22Rv1 (cell line): ENCODE data around the gene TNNT3.

Experiments
- ZFX ChIP-seq: fragments of 450-650 bp; IDR thresholded peaks from 2 replicates; pipeline ENCODE4 v1.6.1; 2017; ENCODE audit warnings: antibody characterized with exemption, borderline replicate concordance
- TF ChIP-seq, protein P1 (sequence below): fragments of 450-650 bp; IDR thresholded peaks from 2 replicates; pipeline ENCODE4 v1.5.1; 2017; ENCODE audit warnings: mild to moderate bottlenecking

DNA sequence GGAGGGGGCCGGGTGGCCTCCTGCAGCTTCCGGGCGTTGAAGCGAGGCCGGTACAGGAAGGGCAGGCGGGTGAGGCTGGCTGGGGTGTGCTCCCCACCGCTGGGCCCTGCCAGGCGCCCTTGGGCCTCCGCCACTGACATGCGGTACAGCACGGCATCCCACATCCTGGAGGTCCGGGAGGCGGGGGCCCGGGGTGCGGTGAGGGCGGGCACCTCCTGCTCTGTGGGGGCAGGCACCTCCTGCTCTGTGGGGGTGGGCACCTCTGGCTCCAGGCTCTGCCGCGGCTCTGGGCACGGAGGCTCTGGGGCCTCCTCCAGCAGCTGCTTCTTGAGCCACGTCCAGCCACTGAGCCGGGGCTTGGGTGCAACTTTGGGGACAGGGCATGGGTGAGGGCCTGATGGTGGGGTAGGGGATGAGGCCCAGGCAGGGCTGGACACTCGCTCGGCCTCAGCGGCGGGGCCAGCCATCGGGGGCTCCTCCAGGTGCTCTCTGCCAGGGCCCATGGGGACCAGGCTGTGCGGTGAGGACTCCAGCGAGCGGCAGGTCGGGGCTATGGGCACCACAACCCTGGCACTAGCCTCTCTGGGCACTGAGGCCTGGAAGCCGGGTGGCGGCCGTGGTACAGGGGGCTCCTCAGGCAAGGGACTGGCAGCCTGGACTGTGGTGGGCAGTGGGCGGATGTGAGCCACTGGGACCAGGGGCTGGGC is 30.1 kb upstream of the TNNT3 start:
- TF ChIP-seq, protein P1, sequence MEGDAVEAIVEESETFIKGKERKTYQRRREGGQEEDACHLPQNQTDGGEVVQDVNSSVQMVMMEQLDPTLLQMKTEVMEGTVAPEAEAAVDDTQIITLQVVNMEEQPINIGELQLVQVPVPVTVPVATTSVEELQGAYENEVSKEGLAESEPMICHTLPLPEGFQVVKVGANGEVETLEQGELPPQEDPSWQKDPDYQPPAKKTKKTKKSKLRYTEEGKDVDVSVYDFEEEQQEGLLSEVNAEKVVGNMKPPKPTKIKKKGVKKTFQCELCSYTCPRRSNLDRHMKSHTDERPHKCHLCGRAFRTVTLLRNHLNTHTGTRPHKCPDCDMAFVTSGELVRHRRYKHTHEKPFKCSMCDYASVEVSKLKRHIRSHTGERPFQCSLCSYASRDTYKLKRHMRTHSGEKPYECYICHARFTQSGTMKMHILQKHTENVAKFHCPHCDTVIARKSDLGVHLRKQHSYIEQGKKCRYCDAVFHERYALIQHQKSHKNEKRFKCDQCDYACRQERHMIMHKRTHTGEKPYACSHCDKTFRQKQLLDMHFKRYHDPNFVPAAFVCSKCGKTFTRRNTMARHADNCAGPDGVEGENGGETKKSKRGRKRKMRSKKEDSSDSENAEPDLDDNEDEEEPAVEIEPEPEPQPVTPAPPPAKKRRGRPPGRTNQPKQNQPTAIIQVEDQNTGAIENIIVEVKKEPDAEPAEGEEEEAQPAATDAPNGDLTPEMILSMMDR = no peak
- no peak for TF ChIP-seq ZFX
